NB4 (cell line): ENCODE measurements around the gene ASTN1.

ENCODE experiments used
- CTCF ChIP-seq: IDR thresholded peaks from one replicate; pipeline ENCODE4 v1.5.1; 2012; ENCODE audit warnings: low read depth, low read length
- MYC ChIP-seq: IDR thresholded peaks from 2 replicates; pipeline ENCODE4 v1.6.1; 2011; ENCODE audit warnings: low read depth, low read length
- POLR2A ChIP-seq: IDR thresholded peaks from 2 replicates; pipeline ENCODE4 v1.6.1; 2011; ENCODE audit warnings: mild to moderate bottlenecking; ENCODE audit not compliant: insufficient read length; ENCODE audit errors: extremely low read depth

GRCh38 chr1:177012342-177012925, 152.1 kb downstream of the ASTN1 start:
- no peak for TF ChIP-seq CTCF
- no peak for TF ChIP-seq MYC
- TF ChIP-seq POLR2A = no peak
